Measurements from ENCODE around the gene ACTR1B.
"Not testable (repeated sequence)": the region's sequence is repeated elsewhere in the genome, so short reads cannot be mapped to it uniquely, and the experiment has no call there.

ACTR1B gene

GRCh38 chr2:97663962-97664635, at the start of gene ACTR1B:
TSS of gene ACTR1B (minus strand) at chr2:97664044. CDS start at chr2:97663890, 154 bp downstream.
- DNase-seq: peak; percentile 98

- DNase-seq: no peak
Measured at GRCh38 chr2:97712693-97713295, 49.0 kb upstream of the ACTR1B start.

GRCh38 chr2:97712175-97712574, 48.3 kb upstream of the ACTR1B start:
- not testable (repeated sequence) for DNase-seq

- no peak for DNase-seq
Measured at GRCh38 chr2:97711394-97711711, 47.5 kb upstream of the ACTR1B start.

GRCh38 chr2:97708608-97709007, 44.8 kb upstream of the ACTR1B start:
- DNase-seq: no peak

- DNase-seq: no peak
Measured at GRCh38 chr2:97708048-97708380, 44.2 kb upstream of the ACTR1B start.

GRCh38 chr2:97707362-97708047, 43.7 kb upstream of the ACTR1B start:
- no peak for DNase-seq

GRCh38 chr2:97706708-97707345, 43.0 kb upstream of the ACTR1B start:
- DNase-seq: no peak

GRCh38 chr2:97706112-97706511, 42.3 kb upstream of the ACTR1B start:
- no peak for DNase-seq

GRCh38 chr2:97704989-97705388, 41.1 kb upstream of the ACTR1B start:
- no peak for DNase-seq

GRCh38 chr2:97703741-97704140, 39.9 kb upstream of the ACTR1B start:
- no peak for DNase-seq

GRCh38 chr2:97702731-97703470, 39.1 kb upstream of the ACTR1B start:
- DNase-seq: no peak

- DNase-seq: no peak
Measured at GRCh38 chr2:97701851-97702465, 38.1 kb upstream of the ACTR1B start.

GRCh38 chr2:97701186-97701585, 37.3 kb upstream of the ACTR1B start:
- DNase-seq: no peak

- peak; percentile 7 for DNase-seq
Measured at GRCh38 chr2:97699765-97700444, 36.1 kb upstream of the ACTR1B start.

- no peak for DNase-seq
Measured at GRCh38 chr2:97698530-97698929, 34.7 kb upstream of the ACTR1B start.

GRCh38 chr2:97697252-97698235, 33.7 kb upstream of the ACTR1B start:
- peak; percentile 67 for DNase-seq

GRCh38 chr2:97695744-97696143, 31.9 kb upstream of the ACTR1B start:
- DNase-seq: no peak

- no peak for DNase-seq
Measured at GRCh38 chr2:97693476-97693875, 29.6 kb upstream of the ACTR1B start.

- no peak for DNase-seq
Measured at GRCh38 chr2:97691166-97691565, 27.3 kb upstream of the ACTR1B start.

Measured in NCI-H748 treated with DMSO at 0.1 percent for 48 hours (cell line).